Activated CD4-positive, alpha-beta T cell treated with anti-CD3 and anti-CD28 coated beads, Interleukin-2, amount 10 ng/mL, durations not matched to agents 24 days and 14 days (primary cell): ENCODE data around the gene ATG7. TPM values are rescaled to one million over a fixed set of nuclear protein-coding genes. Genes with fewer than 3 reads are reported as not detected.

ENCODE experiments used
- DNase-seq: peaks from one replicate; pipeline ENCODE4 v3.0.0; 2022
- H3K27ac Mint-ChIP-seq: one replicate; pipeline ENCODE4 v1.8.0; 2022; ENCODE audit warnings: mild to moderate bottlenecking, mixed read lengths
- H3K27me3 Mint-ChIP-seq: one replicate; pipeline ENCODE4 v1.8.0; 2022; ENCODE audit warnings: mixed read lengths
- H3K36me3 Mint-ChIP-seq: one replicate; pipeline ENCODE4 v1.8.0; 2022; ENCODE audit warnings: low read depth, mild to moderate bottlenecking, mixed read lengths
- H3K4me1 Mint-ChIP-seq: one replicate; pipeline ENCODE4 v1.8.0; 2021; ENCODE audit warnings: mixed read lengths
- H3K4me3 Mint-ChIP-seq: one replicate; pipeline ENCODE4 v1.8.0; 2022; ENCODE audit warnings: mild to moderate bottlenecking, moderate library complexity, mixed read lengths
- H3K9me3 Mint-ChIP-seq: one replicate; pipeline ENCODE4 v1.8.0; 2021; ENCODE audit warnings: mixed read lengths
- intact Hi-C: fragments of 100-400 bp; cut with micrococcal nuclease; formaldehyde crosslinking; loops from one replicate; pipeline ENCODE4 v1.15.1; 2023
- total RNA-seq: library from RNA; stranded (reverse); gene quantifications from 2 replicates; pipeline ENCODE4 v1.2.3, GENCODE V29; 2022

ATG7 gene
- total RNA-seq, 1 donor from 2014 or later: 41.4 TPM

DNA sequence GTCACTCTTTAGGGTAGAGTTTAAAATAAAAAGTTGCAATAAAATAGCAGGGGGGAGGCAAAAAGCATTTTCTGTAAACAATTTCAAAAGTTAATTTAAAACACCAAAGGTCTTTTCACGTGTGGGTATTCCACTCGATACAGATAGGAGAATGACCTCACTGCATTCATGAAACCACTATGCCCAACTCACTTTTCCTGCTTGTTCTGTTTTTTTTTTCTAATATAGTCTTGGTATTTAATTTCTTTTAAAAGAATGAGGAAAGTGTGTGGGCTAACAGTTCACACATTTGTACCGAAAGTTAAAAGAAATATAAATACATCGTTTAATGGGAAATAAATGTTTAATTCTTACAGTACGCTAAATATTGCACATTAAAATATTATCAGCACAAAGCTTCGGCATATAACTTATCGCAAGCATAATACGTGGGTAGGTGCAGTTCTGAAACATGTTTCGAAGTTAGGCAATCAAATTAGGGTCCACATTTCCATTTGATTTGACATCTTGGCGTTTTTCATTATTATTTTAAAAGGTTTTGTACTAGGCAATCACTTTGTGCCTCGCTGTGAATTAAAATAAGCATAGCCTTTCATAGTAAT lies 330.1 kb downstream of the ATG7 start:
- H3K9me3 Mint-ChIP-seq: no peaks in the 10 kb centered on the region
- intact Hi-C loops: no loop called here
- peaks cover 54% of the 10 kb centered on the region for H3K36me3 Mint-ChIP-seq
- H3K4me1 Mint-ChIP-seq: peaks cover 20% of the 10 kb centered on the region
- H3K27me3 Mint-ChIP-seq: no peaks in the 10 kb centered on the region
- no peak overlapping the region for H3K4me3 Mint-ChIP-seq
- H3K27ac Mint-ChIP-seq: no peak overlapping the region
- DNase-seq: no peak

DNA sequence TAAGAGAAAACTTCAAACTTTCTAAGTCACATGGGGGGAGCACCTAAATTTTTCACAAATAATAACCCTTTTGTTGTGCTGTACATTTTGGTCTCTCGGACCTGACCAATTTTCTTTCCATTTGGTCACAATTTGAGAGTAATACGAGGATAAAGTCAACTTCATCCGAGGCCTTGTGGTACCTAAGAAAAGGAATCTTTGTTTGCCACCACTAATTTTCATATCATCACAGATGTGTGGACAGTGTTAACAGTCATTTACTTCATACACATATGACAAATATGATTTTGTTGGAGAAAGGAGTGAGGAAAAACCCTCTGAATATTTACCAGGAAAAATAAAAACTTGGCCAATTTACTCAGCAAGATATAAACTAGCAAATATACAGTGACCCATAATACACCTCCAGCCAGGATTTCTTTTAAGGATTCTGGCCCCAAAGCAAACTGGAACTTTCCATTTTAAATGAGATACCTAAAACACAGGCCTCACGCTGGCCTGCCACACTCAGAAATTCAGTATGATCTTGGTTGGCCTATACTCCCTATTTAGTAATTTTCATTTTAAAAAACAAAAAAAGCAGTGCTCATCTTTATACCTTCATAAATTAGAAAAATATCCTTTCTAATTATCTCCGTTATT lies 330.8 kb downstream of the ATG7 start:
- H3K36me3 Mint-ChIP-seq: peaks cover 49% of the 10 kb centered on the region
- no peak overlapping the region for H3K27ac Mint-ChIP-seq
- H3K27me3 Mint-ChIP-seq: no peaks in the 10 kb centered on the region
- no peaks in the 10 kb centered on the region for H3K9me3 Mint-ChIP-seq
- intact Hi-C loops: no loop called here
- no peak overlapping the region for H3K4me3 Mint-ChIP-seq
- peaks cover 20% of the 10 kb centered on the region for H3K4me1 Mint-ChIP-seq
- DNase-seq: no peak

DNA sequence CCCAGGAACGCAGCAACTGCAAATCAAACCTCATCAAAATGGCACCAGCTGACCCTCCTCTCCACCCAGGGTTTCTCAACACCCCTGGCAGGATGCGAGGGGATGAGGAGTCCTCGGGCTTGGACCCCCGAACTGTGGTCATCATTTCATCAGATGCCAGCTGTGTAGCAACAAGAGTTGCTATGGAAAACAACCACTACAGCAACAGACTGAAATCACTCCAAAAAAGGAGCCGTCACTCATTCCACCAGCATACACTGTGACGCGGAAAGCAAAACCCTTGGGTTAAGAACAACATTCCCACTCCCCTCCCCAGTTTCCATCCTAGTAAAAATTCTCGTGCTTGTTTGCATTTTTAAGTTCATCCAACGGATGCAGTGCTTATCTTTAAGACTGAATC lies 331.4 kb downstream of the ATG7 start:
- peaks cover 43% of the 10 kb centered on the region for H3K36me3 Mint-ChIP-seq
- no peak for DNase-seq
- no peaks in the 10 kb centered on the region for H3K27me3 Mint-ChIP-seq

DNA sequence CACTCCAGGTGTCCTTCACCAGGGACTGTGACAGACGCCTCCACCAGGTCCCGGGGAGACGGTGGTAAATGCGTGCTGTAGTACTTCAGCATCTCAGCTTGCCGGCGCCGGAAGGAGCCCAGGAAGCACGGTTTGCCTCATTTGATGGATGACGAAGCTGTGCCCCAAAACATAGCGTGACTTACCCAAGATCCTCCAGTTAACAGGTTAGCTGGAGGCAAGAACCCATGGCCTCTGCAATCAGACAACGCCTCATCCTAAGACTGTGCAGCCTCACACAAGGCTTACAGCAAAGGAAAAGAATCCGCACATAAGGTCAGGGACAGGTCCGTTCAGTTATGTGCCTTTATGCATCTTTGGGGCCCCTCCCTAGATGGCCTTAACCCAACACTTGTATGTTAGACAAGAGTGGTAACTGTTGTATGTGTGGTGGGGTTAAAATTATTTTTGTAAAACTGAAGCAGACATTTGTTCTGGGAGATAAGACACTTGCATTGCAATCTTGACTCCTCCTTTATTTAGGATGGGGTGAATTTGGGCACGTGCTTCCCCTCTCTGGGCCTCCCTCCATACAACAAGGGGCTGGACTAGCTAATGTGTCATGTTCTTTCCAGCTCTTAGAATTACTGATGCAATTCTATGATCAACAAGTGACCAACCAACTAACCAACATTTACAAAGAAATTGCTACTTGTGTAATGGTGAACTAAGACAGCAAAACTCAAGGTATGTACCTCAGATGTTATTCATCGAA lies 332.1 kb downstream of the ATG7 start:
- DNase-seq: no peak
- peaks cover 41% of the 10 kb centered on the region for H3K36me3 Mint-ChIP-seq
- no peaks in the 10 kb centered on the region for H3K27me3 Mint-ChIP-seq
- no peaks in the 10 kb centered on the region for H3K9me3 Mint-ChIP-seq
- peaks cover 26% of the 10 kb centered on the region for H3K4me1 Mint-ChIP-seq
- no peak overlapping the region for H3K27ac Mint-ChIP-seq
- no peak overlapping the region for H3K4me3 Mint-ChIP-seq
- intact Hi-C loops: no loop called here

More for the DNA sequence above, 331.4 kb downstream of the ATG7 start:
- Mint-ChIP-seq H3K4me1 (peaks cover 22% of the 10 kb centered on the region), H3K4me3 (no peak overlapping the region), H3K27ac (no peak overlapping the region), H3K9me3 (no peaks in the 10 kb centered on the region)
- intact Hi-C loops: no loop called here

DNA sequence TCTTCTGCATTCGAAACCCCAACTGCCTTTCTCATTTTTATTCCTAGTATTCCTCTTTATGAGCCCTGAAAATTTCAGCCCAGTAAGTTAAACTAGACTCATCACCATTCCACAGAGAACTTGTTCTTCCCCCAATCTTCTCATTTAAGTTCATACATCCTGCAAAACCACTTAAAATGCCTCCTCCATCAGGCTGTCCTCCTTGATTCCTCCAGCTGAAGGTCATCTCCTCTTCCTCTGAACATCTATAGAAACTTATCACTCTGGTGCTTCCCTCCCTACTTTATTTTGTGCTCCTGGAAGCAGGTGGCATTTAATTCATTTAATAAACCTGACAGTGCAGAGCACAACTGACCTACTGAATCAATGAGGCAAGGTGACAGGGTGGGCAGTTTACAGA lies 333.2 kb downstream of the ATG7 start:
- Mint-ChIP-seq H3K4me3 (no peak overlapping the region), H3K4me1 (peaks cover 29% of the 10 kb centered on the region), H3K36me3 (peaks cover 36% of the 10 kb centered on the region), H3K27me3 (no peaks in the 10 kb centered on the region), H3K9me3 (no peaks in the 10 kb centered on the region), H3K27ac (peak overlapping the region; percentile 36)
- intact Hi-C loops: no loop called here
- DNase-seq: no peak

DNA sequence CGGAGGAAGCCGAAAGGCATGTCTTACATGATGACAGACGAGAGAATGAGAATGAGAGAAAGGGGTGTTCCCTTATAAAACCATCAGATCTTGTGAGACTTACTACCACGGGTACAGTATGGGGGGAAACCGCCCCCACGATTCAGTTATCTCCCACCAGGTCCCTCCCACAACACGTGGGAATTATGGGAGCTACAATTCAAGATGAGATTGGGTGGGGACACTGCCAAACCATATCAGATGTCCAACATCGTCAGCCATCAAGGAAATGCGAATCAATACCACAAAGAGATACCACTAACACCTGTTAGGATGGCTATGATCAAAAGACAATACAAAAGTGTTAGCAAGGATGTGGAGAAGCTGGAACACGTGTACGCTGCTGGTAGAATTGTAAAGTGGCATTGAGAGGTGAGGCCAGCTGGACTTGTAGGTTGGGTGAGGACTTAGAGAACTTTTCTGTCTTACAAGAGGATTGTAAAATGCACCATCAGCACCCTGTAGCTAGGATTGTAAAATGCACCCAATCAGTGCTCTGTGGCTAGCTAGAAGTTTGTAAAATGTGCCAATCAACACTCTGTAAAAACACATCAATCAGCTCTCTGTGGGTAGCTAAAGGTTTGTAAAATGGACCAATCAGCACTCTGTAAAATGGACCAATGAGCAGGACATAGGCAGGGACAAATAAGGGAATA lies 334.0 kb downstream of the ATG7 start:
- Mint-ChIP-seq H3K27ac (no peak overlapping the region), H3K36me3 (peaks cover 28% of the 10 kb centered on the region), H3K27me3 (no peaks in the 10 kb centered on the region), H3K9me3 (no peaks in the 10 kb centered on the region), H3K4me1 (peaks cover 31% of the 10 kb centered on the region), H3K4me3 (no peak overlapping the region)
- no peak for DNase-seq
- intact Hi-C loops: no loop called here

DNA sequence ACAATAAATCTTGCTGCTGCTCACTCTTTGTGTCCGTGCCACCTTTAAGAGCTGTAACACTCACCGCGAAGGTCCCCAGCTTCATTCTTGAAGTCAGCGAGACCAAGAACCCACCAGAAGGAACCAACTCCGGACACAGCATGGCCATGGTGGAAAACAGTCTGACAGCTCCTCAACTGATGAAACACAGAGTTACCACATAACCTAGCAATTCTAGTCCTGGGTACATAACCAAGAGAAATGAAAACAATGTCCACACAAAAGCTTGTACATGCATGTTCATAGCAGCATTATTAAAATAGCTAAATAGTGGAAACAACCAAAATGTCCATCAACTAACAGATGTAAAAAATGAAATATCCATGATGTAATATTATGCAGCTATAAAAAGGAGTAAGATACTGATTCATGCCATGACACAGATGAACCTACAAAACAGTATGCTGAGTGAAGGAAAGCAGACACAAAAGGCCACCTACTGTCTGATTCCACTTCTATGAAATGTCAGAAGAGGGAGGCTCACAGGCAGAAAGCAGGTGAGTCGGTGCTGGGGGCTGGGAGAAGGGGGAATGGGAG lies 334.8 kb downstream of the ATG7 start:
- peaks cover 29% of the 10 kb centered on the region for H3K4me1 Mint-ChIP-seq
- intact Hi-C loops: no loop called here
- H3K27me3 Mint-ChIP-seq: no peaks in the 10 kb centered on the region
- H3K27ac Mint-ChIP-seq: peak overlapping the region; percentile 34
- H3K4me3 Mint-ChIP-seq: no peak overlapping the region
- no peak for DNase-seq
- H3K36me3 Mint-ChIP-seq: peaks cover 26% of the 10 kb centered on the region
- no peaks in the 10 kb centered on the region for H3K9me3 Mint-ChIP-seq

Other genes with a start within 250 kb of the ATG7 start
- gene HRH1, start 117.9 kb upstream of the ATG7 start, total RNA-seq: 0.42 and 0.52 TPM in 2 replicates